Uterus (tissue), 4 donors: ENCODE results near the gene NXPH2. TPM values are rescaled to one million over a fixed set of nuclear protein-coding genes. Genes with fewer than 3 reads are reported as not detected.

Experiments used
- DNase-seq, 2 donors: peaks; one replicate each; pipeline ENCODE4 v3.0.0-alpha.2; 2019 to 2020
- H3K27ac ChIP-seq, 2 donors: fragments of 200-600 bp; sonication (generic); 1 replicate in 1 of 2; 2 replicates in 1 of 2; pipeline ENCODE4 v1.5.1; 2016 to 2018
- H3K27me3 ChIP-seq, 2 donors: fragments of 200-600 bp; sonication (generic); one replicate each; pipeline ENCODE4 v1.5.1; 2018 to 2019; ENCODE audit warnings: control low read depth in 1 of 2
- H3K36me3 ChIP-seq, 2 donors: fragments of 200-600 bp; sonication (generic); one replicate each; pipeline ENCODE4 v1.5.1; 2019; ENCODE audit warnings: control low read depth in 1 of 2
- H3K4me1 ChIP-seq, 2 donors: fragments of 200-600 bp; sonication (generic); one replicate each; pipeline ENCODE4 v1.5.1; 2018 to 2019; ENCODE audit warnings: control low read depth in 1 of 2
- H3K4me3 ChIP-seq, 2 donors: fragments of 200-600 bp; sonication (generic); 1 replicate in 1 of 2; 2 replicates in 1 of 2; pipeline ENCODE4 v1.5.1; 2018 to 2019; ENCODE audit warnings: mild to moderate bottlenecking in 1 of 2
- H3K9me3 ChIP-seq, 2 donors: fragments of 200-600 bp; sonication (generic); one replicate each; pipeline ENCODE4 v1.5.1; 2019; ENCODE audit warnings: control low read depth in 1 of 2
- CTCF ChIP-seq, 4 experiments: fragments of 200-600 bp in 2 of 4; fragments of 450-650 bp in 2 of 4; sonication (generic) in 2 of 4; IDR thresholded peaks; one replicate each; pipeline ENCODE4 v1.5.1; 2016 to 2019; ENCODE audit warnings: antibody characterized with exemption in 4 of 4, mild to moderate bottlenecking in 2 of 4, moderate library complexity in 1 of 4
- POLR2A ChIP-seq, 2 donors: fragments of 450-650 bp; IDR thresholded peaks; one replicate each; pipeline ENCODE4 v1.6.1; 2016; ENCODE audit warnings: antibody characterized with exemption in 2 of 2, mild to moderate bottlenecking in 1 of 2, moderate library complexity in 1 of 2
- intact Hi-C: fragments of 100-400 bp; cut with DNase I; formaldehyde crosslinking; loops from one replicate; pipeline ENCODE4 v1.15.1; 2023; ENCODE audit warnings: low total_unique reads
- total RNA-seq, 4 donors: library from RNA; depleted of rRNA in 3 of 4; stranded (reverse); fragments of >200 nt in 3 of 4; gene quantifications; one replicate each; pipeline versions ENCODE4 v1.1.0 to v1.2.4, GENCODE V29; 2014 to 2023
- donor health status: DM: yes; HTN: yes; CAD: no.

Gene NXPH2
- total RNA-seq, 4 donors from 2014 or later, result 1.2 TPM; not detected in 3

GRCh38 chr2:138670734-138671133, 109.5 kb downstream of the NXPH2 start:
- Histone ChIP-seq H3K9me3 (no peaks in the 10 kb centered on the region), H3K27ac (no peak overlapping the region), H3K27me3 (no peaks in the 10 kb centered on the region), H3K4me3 (no peak overlapping the region), H3K36me3 (no peaks in the 10 kb centered on the region), H3K4me1 (no peaks in the 10 kb centered on the region)
- TF ChIP-seq CTCF (IDR thresholded peaks at IDR 0.05), result no peak
- TF ChIP-seq POLR2A (IDR thresholded peaks at IDR 0.05), result no peak
- DNase-seq, result no peak
- intact Hi-C loops, result no loop called here

- Histone ChIP-seq H3K9me3 (no peaks in the 10 kb centered on the region), H3K4me3 (no peak overlapping the region), H3K4me1 (no peaks in the 10 kb centered on the region), H3K36me3 (no peaks in the 10 kb centered on the region), H3K27ac (no peak overlapping the region), H3K27me3 (no peaks in the 10 kb centered on the region)
- intact Hi-C loops, result no loop called here
- no peak for DNase-seq
- TF ChIP-seq POLR2A (IDR thresholded peaks at IDR 0.05), result no peak
Observed at GRCh38 chr2:138665937-138666336, 114.3 kb downstream of the NXPH2 start.

GRCh38 chr2:138658187-138658894, 121.8 kb downstream of the NXPH2 start:
- no peaks in the 10 kb centered on the region for H3K27me3 ChIP-seq
- H3K9me3 ChIP-seq, result no peaks in the 10 kb centered on the region
- intact Hi-C loops, result no loop called here
- no peaks in the 10 kb centered on the region for H3K4me1 ChIP-seq
- H3K36me3 ChIP-seq, result no peaks in the 10 kb centered on the region
- no peak overlapping the region for H3K4me3 ChIP-seq
- no peak for DNase-seq
- TF ChIP-seq POLR2A (IDR thresholded peaks at IDR 0.05) (no peak), CTCF (IDR thresholded peaks at IDR 0.05) (no peak)
- H3K27ac ChIP-seq, result no peak overlapping the region

- H3K27ac ChIP-seq, result no peak overlapping the region
- H3K27me3 ChIP-seq, result no peaks in the 10 kb centered on the region
- intact Hi-C loops, result no loop called here
- no peaks in the 10 kb centered on the region for H3K36me3 ChIP-seq
- no peak for DNase-seq
- H3K4me3 ChIP-seq, result no peak overlapping the region
- H3K4me1 ChIP-seq, result no peaks in the 10 kb centered on the region
- TF ChIP-seq CTCF (IDR thresholded peaks at IDR 0.05), result no peak
- no peak for TF ChIP-seq POLR2A (IDR thresholded peaks at IDR 0.05)
- no peaks in the 10 kb centered on the region for H3K9me3 ChIP-seq
Observed at GRCh38 chr2:138654146-138654545, 126.0 kb downstream of the NXPH2 start.

GRCh38 chr2:138652378-138652777, 127.8 kb downstream of the NXPH2 start:
- no peak for TF ChIP-seq CTCF (IDR thresholded peaks at IDR 0.05)
- TF ChIP-seq POLR2A (IDR thresholded peaks at IDR 0.05), result no peak
- intact Hi-C loops, result no loop called here
- no peak overlapping the region for H3K4me3 ChIP-seq

More at GRCh38 chr2:138652378-138652777, 127.8 kb downstream of the NXPH2 start:
- no peak for DNase-seq
- Histone ChIP-seq H3K27me3 (no peaks in the 10 kb centered on the region), H3K36me3 (no peaks in the 10 kb centered on the region), H3K4me1 (no peaks in the 10 kb centered on the region), H3K27ac (no peak overlapping the region), H3K9me3 (no peaks in the 10 kb centered on the region)
